GM23338 (cell line): Measurements from ENCODE around the gene RHBDF2. TPM values are rescaled to one million over a fixed set of nuclear protein-coding genes. Genes with fewer than 3 reads are reported as not detected.

Source experiments
- ATAC-seq: fragments of 200-7000 bp; cut with Tn5 transposase; 3 replicates; pipeline ENCODE4 v1.9.1; 2020
- DNase-seq: peaks from one replicate; pipeline ENCODE4 v3.0.0-alpha.2; 2015; ENCODE audit warnings: low spot score
- H2AFZ ChIP-seq: fragments of 200-600 bp; sonication (generic); 2 replicates; pipeline ENCODE4 v1.8.0; 2016; ENCODE audit warnings: antibody characterized with exemption, mild to moderate bottlenecking, moderate library complexity
- H3F3A ChIP-seq: fragments of 200-600 bp; sonication (generic); replicated peaks from 2 replicates; pipeline ENCODE4 v1.8.0; 2017; ENCODE audit warnings: antibody characterized with exemption, mixed run types, low read depth
- H3K27ac ChIP-seq: fragments of 200-600 bp; sonication (generic); 2 replicates; pipeline ENCODE4 v1.6.1; 2016; ENCODE audit warnings: low read depth
- H3K27me3 ChIP-seq: fragments of 200-600 bp; sonication (generic); 2 replicates; pipeline ENCODE4 v1.8.0; 2016; ENCODE audit warnings: mild to moderate bottlenecking, mixed run types, moderate library complexity; ENCODE audit not compliant: insufficient read depth
- H3K36me3 ChIP-seq: fragments of 200-600 bp; sonication (generic); 2 replicates; pipeline ENCODE4 v1.8.0; 2016; ENCODE audit warnings: mild to moderate bottlenecking; ENCODE audit not compliant: insufficient read depth
- H3K4me1 ChIP-seq: fragments of 200-600 bp; sonication (generic); 2 replicates; pipeline ENCODE4 v1.8.0; 2016; ENCODE audit warnings: mild to moderate bottlenecking, moderate library complexity; ENCODE audit not compliant: insufficient read depth
- H3K4me2 ChIP-seq: fragments of 200-600 bp; sonication (generic); 2 replicates; pipeline ENCODE4 v1.7.1; 2017; ENCODE audit warnings: mixed run types
- H3K4me3 ChIP-seq: fragments of 200-600 bp; sonication (generic); 2 replicates; pipeline ENCODE4 v1.6.1; 2016; ENCODE audit warnings: mixed run types
- H3K79me2 ChIP-seq: fragments of 200-600 bp; sonication (generic); replicated peaks from 2 replicates; pipeline ENCODE4 v1.8.0; 2017; ENCODE audit warnings: mild to moderate bottlenecking; ENCODE audit not compliant: insufficient read depth
- H3K9me2 ChIP-seq: fragments of 200-600 bp; sonication (generic); 2 replicates; pipeline ENCODE4 v1.8.0; 2017; ENCODE audit not compliant: insufficient read depth
- H4K20me1 ChIP-seq: fragments of 200-600 bp; sonication (generic); replicated peaks from 2 replicates; pipeline ENCODE4 v1.8.0; 2017; ENCODE audit warnings: mild to moderate bottlenecking; ENCODE audit not compliant: insufficient read depth
- H3K27ac Mint-ChIP-seq: 2 replicates; pipeline ENCODE4 v1.8.0; 2020; ENCODE audit warnings: inconsistent platforms, mild to moderate bottlenecking, moderate library complexity, mixed read lengths
- H3K27me3 Mint-ChIP-seq: 3 replicates; pipeline ENCODE4 v1.8.0; 2022; ENCODE audit warnings: low read depth, mild to moderate bottlenecking, moderate library complexity, mixed read lengths, inconsistent platforms; ENCODE audit not compliant: insufficient read depth, poor library complexity
- H3K36me3 Mint-ChIP-seq: 3 replicates; pipeline ENCODE4 v1.8.0; 2021; ENCODE audit warnings: low read depth, mild to moderate bottlenecking, inconsistent platforms, moderate library complexity, mixed read lengths
- H3K4me1 Mint-ChIP-seq: 3 replicates; pipeline ENCODE4 v1.8.0; 2020; ENCODE audit warnings: mild to moderate bottlenecking, inconsistent platforms, mixed read lengths
- H3K4me3 Mint-ChIP-seq: 3 replicates; pipeline ENCODE4 v1.8.0; 2021; ENCODE audit warnings: moderate library complexity, mild to moderate bottlenecking, inconsistent platforms, mixed read lengths
- H3K9me3 Mint-ChIP-seq: 3 replicates; pipeline ENCODE4 v1.8.0; 2020; ENCODE audit warnings: moderate library complexity, mild to moderate bottlenecking, inconsistent platforms, mixed read lengths
- CREB1 ChIP-seq: fragments of 250-450 bp; sonication (Bioruptor Pico); IDR thresholded peaks from 2 replicates; pipeline ENCODE4 v1.5.0; 2020; ENCODE audit warnings: low read depth, mild to moderate bottlenecking, moderate library complexity
- EZH2 ChIP-seq: fragments of 200-600 bp; sonication (generic); IDR thresholded peaks from one replicate; pipeline ENCODE4 v1.8.0; 2017; ENCODE audit warnings: antibody characterized with exemption, mild to moderate bottlenecking, low read depth; ENCODE audit not compliant: unreplicated experiment
- EZH2phosphoT487 ChIP-seq: fragments of 200-600 bp; sonication (generic); IDR thresholded peaks from one replicate; pipeline ENCODE4 v1.8.1; 2018; ENCODE audit warnings: antibody characterized with exemption; ENCODE audit not compliant: unreplicated experiment
- JUNB ChIP-seq: IDR thresholded peaks from one replicate; pipeline ENCODE4 v1.6.1; 2016; ENCODE audit warnings: antibody characterized with exemption; ENCODE audit not compliant: unreplicated experiment
- NANOG ChIP-seq: IDR thresholded peaks from 2 replicates; pipeline ENCODE4 v1.6.1; 2016; ENCODE audit warnings: antibody characterized with exemption, borderline replicate concordance
- POLR2AphosphoS5 ChIP-seq: IDR thresholded peaks from 2 replicates; pipeline ENCODE4 v1.6.1; 2016; ENCODE audit warnings: antibody characterized with exemption, low read depth
- STAT1 ChIP-seq: IDR thresholded peaks from one replicate; pipeline ENCODE4 v1.6.1; 2016; ENCODE audit warnings: antibody characterized with exemption; ENCODE audit not compliant: unreplicated experiment
- ZNF114 ChIP-seq: fragments of 250-450 bp; sonication (Bioruptor Pico); IDR thresholded peaks from 2 replicates; pipeline ENCODE4 v1.5.0; 2020; ENCODE audit warnings: mild to moderate bottlenecking, moderate library complexity
- ZNF331 ChIP-seq: fragments of 250-450 bp; sonication (Bioruptor Pico); IDR thresholded peaks from 2 replicates; pipeline ENCODE4 v1.5.0; 2020; ENCODE audit warnings: low read depth, mild to moderate bottlenecking, moderate library complexity
- ZNF462 ChIP-seq: fragments of 250-450 bp; sonication (Bioruptor Pico); IDR thresholded peaks from 2 replicates; pipeline ENCODE4 v1.5.0; 2020; ENCODE audit warnings: mild to moderate bottlenecking, moderate library complexity
- polyA plus RNA-seq: library from polyadenylated mRNA; unstranded; fragments of >200 nt; fragmentation: Nextera tagmentation; extraction: Ambion mirVana; gene quantifications from 2 replicates; pipeline ENCODE4 v1.2.1, GENCODE V29; 2016
- total RNA-seq: library from RNA; depleted of rRNA; stranded (reverse); fragments of >200 nt; shearing (Covaris generic); gene quantifications from 2 replicates; pipeline ENCODE4 v1.2.3, GENCODE V29; 2014
- TF ChIP-seq, protein P1 (sequence below): IDR thresholded peaks from one replicate; pipeline ENCODE4 v1.6.1; 2018; ENCODE audit warnings: antibody characterized with exemption; ENCODE audit not compliant: unreplicated experiment
- TF ChIP-seq, protein P2 (sequence below), 2 experiments: fragments of 200-600 bp in 1 of 2; sonication (generic) in 1 of 2; conservative IDR thresholded peaks; 2 replicates each; pipeline versions ENCODE4 v1.5.1 to v1.6.1; 2016 to 2017; ENCODE audit warnings: antibody characterized with exemption in 2 of 2, low read depth in 2 of 2, mild to moderate bottlenecking in 2 of 2, moderate library complexity in 1 of 2
- TF ChIP-seq, protein P3 (sequence below): IDR thresholded peaks from 2 replicates; pipeline ENCODE4 v1.6.1; 2016; ENCODE audit warnings: antibody characterized with exemption

The RHBDF2 gene
- total and polyA plus RNA-seq, 2 experiments from 2014 or later, result 9.4 to 29.5 TPM

DNA sequence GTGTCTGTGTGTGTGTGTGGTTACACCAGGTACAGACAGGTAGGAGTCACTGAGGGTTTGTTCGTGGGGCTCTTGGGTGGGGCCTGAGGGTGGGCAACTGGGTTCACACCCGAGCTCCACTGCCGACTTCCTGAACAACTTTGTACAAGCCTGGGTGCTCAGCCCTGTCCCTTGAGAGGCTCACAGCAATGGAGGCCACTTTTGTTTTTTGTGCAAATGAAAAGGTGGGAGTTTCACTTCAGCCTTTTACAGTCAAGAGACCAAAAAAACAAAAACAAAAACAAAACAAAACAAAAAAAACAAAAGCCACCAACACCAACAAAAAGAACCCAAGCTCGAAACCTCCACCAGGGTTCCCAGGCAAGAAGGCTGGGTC, 2.4 kb downstream of the RHBDF2 start:
- Histone ChIP-seq H3K36me3 (no peaks in the 10 kb centered on the region), H3K4me2 (peak overlapping the region; percentile 60; the same call in 1 of the 2 replicates), H3K9me2 (no peaks in the 10 kb centered on the region), H3K4me3 (no peak overlapping the region), H3K27me3 (peaks cover 4% of the 10 kb centered on the region; the same call in 1 of the 2 replicates), H4K20me1 (peaks cover 3% of the 10 kb centered on the region; the same call in 1 of the 2 replicates), H2AFZ (no peak overlapping the region), H3F3A (0 out of 2 replicates have a peak, but pooled peaks cover 3% of the 10 kb centered on the region), H3K4me1 (peaks cover 25% of the 10 kb centered on the region; the same call in 1 of the 2 replicates), H3K79me2 (peaks cover 3% of the 10 kb centered on the region; the same call in 1 of the 2 replicates), H3K27ac (no peak overlapping the region)
- ATAC-seq, result no peak
- TF ChIP-seq, protein P1, sequence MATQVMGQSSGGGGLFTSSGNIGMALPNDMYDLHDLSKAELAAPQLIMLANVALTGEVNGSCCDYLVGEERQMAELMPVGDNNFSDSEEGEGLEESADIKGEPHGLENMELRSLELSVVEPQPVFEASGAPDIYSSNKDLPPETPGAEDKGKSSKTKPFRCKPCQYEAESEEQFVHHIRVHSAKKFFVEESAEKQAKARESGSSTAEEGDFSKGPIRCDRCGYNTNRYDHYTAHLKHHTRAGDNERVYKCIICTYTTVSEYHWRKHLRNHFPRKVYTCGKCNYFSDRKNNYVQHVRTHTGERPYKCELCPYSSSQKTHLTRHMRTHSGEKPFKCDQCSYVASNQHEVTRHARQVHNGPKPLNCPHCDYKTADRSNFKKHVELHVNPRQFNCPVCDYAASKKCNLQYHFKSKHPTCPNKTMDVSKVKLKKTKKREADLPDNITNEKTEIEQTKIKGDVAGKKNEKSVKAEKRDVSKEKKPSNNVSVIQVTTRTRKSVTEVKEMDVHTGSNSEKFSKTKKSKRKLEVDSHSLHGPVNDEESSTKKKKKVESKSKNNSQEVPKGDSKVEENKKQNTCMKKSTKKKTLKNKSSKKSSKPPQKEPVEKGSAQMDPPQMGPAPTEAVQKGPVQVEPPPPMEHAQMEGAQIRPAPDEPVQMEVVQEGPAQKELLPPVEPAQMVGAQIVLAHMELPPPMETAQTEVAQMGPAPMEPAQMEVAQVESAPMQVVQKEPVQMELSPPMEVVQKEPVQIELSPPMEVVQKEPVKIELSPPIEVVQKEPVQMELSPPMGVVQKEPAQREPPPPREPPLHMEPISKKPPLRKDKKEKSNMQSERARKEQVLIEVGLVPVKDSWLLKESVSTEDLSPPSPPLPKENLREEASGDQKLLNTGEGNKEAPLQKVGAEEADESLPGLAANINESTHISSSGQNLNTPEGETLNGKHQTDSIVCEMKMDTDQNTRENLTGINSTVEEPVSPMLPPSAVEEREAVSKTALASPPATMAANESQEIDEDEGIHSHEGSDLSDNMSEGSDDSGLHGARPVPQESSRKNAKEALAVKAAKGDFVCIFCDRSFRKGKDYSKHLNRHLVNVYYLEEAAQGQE, result no peak
- TF ChIP-seq EZH2phosphoT487 (no peak), ZNF114 (no peak), EZH2 (no peak), CREB1 (no peak), JUNB (no peak), STAT1 (no peak), POLR2AphosphoS5 (no peak), ZNF462 (CRISPR knock-in tag) (no peak), ZNF331 (CRISPR knock-in tag) (no peak), NANOG (no peak)
- TF ChIP-seq, protein P2, sequence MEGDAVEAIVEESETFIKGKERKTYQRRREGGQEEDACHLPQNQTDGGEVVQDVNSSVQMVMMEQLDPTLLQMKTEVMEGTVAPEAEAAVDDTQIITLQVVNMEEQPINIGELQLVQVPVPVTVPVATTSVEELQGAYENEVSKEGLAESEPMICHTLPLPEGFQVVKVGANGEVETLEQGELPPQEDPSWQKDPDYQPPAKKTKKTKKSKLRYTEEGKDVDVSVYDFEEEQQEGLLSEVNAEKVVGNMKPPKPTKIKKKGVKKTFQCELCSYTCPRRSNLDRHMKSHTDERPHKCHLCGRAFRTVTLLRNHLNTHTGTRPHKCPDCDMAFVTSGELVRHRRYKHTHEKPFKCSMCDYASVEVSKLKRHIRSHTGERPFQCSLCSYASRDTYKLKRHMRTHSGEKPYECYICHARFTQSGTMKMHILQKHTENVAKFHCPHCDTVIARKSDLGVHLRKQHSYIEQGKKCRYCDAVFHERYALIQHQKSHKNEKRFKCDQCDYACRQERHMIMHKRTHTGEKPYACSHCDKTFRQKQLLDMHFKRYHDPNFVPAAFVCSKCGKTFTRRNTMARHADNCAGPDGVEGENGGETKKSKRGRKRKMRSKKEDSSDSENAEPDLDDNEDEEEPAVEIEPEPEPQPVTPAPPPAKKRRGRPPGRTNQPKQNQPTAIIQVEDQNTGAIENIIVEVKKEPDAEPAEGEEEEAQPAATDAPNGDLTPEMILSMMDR (conservative IDR thresholded peaks at IDR 0.05; ENCODE audit: low read depth in 2 of 2), result no peak
- TF ChIP-seq, protein P3, sequence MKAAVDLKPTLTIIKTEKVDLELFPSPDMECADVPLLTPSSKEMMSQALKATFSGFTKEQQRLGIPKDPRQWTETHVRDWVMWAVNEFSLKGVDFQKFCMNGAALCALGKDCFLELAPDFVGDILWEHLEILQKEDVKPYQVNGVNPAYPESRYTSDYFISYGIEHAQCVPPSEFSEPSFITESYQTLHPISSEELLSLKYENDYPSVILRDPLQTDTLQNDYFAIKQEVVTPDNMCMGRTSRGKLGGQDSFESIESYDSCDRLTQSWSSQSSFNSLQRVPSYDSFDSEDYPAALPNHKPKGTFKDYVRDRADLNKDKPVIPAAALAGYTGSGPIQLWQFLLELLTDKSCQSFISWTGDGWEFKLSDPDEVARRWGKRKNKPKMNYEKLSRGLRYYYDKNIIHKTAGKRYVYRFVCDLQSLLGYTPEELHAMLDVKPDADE, result no peak
- no peaks in the 10 kb centered on the region for H3K36me3 Mint-ChIP-seq
- H3K27ac Mint-ChIP-seq, result 0 out of 2 replicates have a peak overlapping the region, but pooled peaks have one; percentile 53
- H3K4me1 Mint-ChIP-seq, result peaks cover 52% of the 10 kb centered on the region
- peak overlapping the region; percentile 23; the same call in 1 of the 3 replicates for H3K4me3 Mint-ChIP-seq
- no peak for DNase-seq
- H3K27me3 Mint-ChIP-seq, result peaks cover 20% of the 10 kb centered on the region
- H3K9me3 Mint-ChIP-seq, result no peaks in the 10 kb centered on the region
